IMR-90 (cell line): ENCODE results near the gene SPATA16.

Experiments
- BHLHE40 ChIP-seq: fragments of 150-350 bp; IDR thresholded peaks from 2 replicates; pipeline ENCODE4 v1.6.1; 2016; ENCODE audit warnings: mild to moderate bottlenecking, low read depth, low read length
- CEBPB ChIP-seq: IDR thresholded peaks from 2 replicates; pipeline ENCODE4 v1.6.1; 2012; ENCODE audit warnings: low read depth, low read length, improper control_type of control experiment
- CTCF ChIP-seq: conservative IDR thresholded peaks from 2 replicates; pipeline ENCODE4 v1.5.1; 2012; ENCODE audit warnings: mild to moderate bottlenecking, low read depth, low read length, improper control_type of control experiment
- MAFK ChIP-seq: IDR thresholded peaks from 2 replicates; pipeline ENCODE4 v1.6.1; 2012; ENCODE audit warnings: low read depth, low read length, improper control_type of control experiment
- MAZ ChIP-seq: IDR thresholded peaks from 2 replicates; pipeline ENCODE4 v1.6.1; 2012; ENCODE audit warnings: low read depth, mild to moderate bottlenecking, low read length, improper control_type of control experiment, moderate library complexity, borderline replicate concordance
- MXI1 ChIP-seq: IDR thresholded peaks from 2 replicates; pipeline ENCODE4 v1.6.1; 2012; ENCODE audit warnings: low read depth, mild to moderate bottlenecking, low read length, moderate library complexity, borderline replicate concordance
- POLR2A ChIP-seq: IDR thresholded peaks from 2 replicates; pipeline ENCODE4 v1.6.1; 2012; ENCODE audit warnings: mild to moderate bottlenecking, low read depth, low read length
- RAD21 ChIP-seq: IDR thresholded peaks from 2 replicates; pipeline ENCODE4 v1.6.1; 2012; ENCODE audit warnings: low read length, improper control_type of control experiment
- RCOR1 ChIP-seq: IDR thresholded peaks from 2 replicates; pipeline ENCODE4 v1.6.1; 2012; ENCODE audit warnings: mild to moderate bottlenecking, low read length, improper control_type of control experiment; ENCODE audit not compliant: insufficient replicate concordance
- RFX5 ChIP-seq: IDR thresholded peaks from 2 replicates; pipeline ENCODE4 v1.8.0; 2012; ENCODE audit warnings: low read depth, mild to moderate bottlenecking, low read length, moderate library complexity
- SMC3 ChIP-seq: fragments of 150-350 bp; IDR thresholded peaks from 2 replicates; pipeline ENCODE4 v1.6.1; 2016; ENCODE audit warnings: low read depth, mild to moderate bottlenecking, antibody characterized with exemption, low read length, moderate library complexity
- USF2 ChIP-seq: fragments of 150-350 bp; IDR thresholded peaks from 2 replicates; pipeline ENCODE4 v1.6.1; 2017; ENCODE audit warnings: mild to moderate bottlenecking, antibody characterized with exemption, low read length, low read depth

- TF ChIP-seq POLR2A (no peak), USF2 (no peak), CTCF (no peak), MAFK (no peak), RAD21 (no peak), CEBPB (no peak), RCOR1 (no peak), RFX5 (no peak), SMC3 (no peak), BHLHE40 (no peak), MXI1 (no peak), MAZ (no peak)
Observed at GRCh38 chr3:172869368-172869771, 271.7 kb downstream of the SPATA16 start.
